ENCODE measurements around the gene MAGEH1.
A peak's percentile ranks its signal among the peaks of the same experiment; 100 is the strongest.
"Not testable (repeated sequence)": the region's sequence is repeated elsewhere in the genome, so short reads cannot be mapped to it uniquely, and the experiment has no call there.

The MAGEH1 gene, protein sequence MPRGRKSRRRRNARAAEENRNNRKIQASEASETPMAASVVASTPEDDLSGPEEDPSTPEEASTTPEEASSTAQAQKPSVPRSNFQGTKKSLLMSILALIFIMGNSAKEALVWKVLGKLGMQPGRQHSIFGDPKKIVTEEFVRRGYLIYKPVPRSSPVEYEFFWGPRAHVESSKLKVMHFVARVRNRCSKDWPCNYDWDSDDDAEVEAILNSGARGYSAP

DNA sequence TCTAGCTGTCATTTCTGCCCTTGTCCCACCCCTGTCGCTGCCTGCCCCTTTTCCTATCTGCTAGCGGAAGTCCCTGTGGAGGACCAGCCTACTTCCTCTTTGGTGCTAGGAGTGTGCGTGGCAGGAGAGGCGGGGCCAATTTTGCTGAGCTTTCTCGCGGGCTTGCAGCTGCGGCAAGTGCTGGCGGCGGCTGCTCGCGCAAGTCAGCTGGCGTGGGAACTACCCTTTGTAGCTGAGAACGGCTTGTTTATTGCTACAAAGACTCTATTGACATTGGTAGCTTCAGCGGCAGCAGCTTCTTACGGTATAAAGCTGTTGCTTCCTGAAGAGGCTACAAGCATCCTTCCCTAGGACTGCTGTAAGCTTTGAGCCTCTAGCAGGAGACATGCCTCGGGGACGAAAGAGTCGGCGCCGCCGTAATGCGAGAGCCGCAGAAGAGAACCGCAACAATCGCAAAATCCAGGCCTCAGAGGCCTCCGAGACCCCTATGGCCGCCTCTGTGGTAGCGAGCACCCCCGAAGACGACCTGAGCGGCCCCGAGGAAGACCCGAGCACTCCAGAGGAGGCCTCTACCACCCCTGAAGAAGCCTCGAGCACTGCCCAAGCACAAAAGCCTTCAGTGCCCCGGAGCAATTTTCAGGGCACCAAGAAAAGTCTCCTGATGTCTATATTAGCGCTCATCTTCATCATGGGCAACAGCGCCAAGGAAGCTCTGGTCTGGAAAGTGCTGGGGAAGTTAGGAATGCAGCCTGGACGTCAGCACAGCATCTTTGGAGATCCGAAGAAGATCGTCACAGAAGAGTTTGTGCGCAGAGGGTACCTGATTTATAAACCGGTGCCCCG, at the start of gene MAGEH1:
Gene MAGEH1 (plus strand): TSS at position 138 of the 843 bp plus-strand sequence. CDS start 248 bp downstream, at position 386.
- DNase-seq: peak; percentile 69

DNA sequence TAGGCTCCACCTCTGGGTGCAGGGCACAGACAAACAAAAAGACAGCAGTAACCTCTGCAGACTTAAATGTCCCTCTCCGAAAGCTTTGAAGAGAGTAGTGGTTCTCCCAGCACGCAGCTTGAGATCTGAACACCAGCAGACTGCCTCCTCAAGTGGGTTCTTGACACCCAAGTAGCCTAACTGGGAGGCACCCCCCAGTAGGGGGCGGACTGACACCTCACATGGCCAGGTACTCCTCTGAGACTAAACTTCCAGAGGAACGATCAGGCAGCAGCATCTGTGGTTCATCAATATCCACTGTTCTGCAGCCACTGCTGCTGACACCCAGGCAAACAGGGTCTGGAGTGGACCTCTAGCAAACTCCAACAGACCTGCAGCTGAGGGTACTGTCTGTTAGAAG, 24.8 kb upstream of the MAGEH1 start:
- not testable (repeated sequence) for DNase-seq

DNA sequence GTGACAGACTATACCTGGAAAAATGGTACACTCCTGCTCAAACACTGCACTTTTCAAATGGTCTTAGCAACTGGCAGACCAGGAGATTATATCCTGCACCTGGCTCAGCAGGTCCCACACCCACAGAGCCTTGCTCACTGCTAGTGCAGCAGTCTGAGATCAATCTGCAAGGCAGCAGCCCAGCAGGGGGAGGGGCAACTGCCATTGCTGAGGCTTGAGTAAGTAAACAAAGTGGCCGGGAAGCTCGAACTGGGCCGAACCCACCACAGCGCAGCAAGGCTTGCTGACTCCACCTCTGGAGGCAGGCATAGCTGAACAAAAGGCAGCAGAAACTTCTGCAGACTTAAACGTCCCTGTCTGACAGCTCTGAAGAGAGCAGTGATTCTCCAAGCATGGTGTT, 8.5 kb upstream of the MAGEH1 start:
- not testable (repeated sequence) for DNase-seq

DNA sequence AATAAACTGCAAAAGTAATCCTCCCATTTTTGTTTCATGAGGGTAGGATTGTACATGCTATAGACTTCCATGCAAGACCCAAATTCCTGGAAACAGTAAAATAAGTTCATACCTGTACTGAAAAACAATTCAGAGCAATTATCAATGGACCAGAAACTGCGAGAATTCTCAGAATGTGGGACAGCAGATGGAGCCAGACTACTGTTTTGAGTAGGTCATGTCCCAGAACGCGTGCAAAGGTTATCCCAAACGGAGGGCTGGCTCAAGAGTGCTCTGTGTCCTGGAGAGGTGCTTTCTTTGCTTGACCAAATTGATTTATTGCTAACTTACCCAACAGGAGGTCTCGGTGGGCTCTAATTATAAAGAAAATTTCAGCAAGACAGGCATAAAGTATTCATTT, 1.7 kb upstream of the MAGEH1 start:
- no peak for DNase-seq

DNA sequence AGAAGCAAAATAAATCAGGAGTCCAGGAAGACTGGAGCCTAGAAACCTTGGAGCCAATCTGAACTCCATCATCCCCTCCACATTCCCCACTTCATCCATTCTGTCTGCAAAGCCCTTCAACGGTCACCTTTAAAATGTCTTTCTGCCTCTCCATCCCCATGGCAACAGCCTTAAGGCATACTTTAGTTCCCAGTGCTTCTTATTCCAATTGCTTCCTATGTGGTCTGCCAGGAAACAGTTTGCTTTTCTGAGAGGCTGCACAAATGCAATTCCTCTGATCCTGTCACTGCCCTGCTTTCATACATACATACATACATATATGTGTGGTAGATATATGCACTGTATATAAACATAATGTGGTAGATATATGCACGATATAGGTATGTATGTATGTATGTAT, 786 bp upstream of the MAGEH1 start:
- no peak for DNase-seq

DNA sequence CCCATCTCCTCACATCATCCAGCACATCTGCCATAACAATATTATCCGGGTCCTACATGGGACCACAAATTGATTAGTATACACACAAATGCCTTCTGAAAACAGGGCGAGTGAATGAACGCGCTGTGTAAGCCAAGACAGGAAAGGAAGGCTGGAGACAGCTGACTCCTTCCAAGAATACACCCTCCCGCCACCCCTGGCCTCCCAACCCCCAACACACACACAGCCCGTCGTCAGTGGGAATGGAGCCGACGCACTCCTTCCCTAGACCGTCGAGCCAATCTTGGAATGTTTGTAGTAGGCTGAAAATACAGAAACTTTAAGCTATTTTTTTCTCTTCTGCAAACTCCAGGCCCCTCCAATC, 319 bp upstream of the MAGEH1 start:
- no peak for DNase-seq

DNA sequence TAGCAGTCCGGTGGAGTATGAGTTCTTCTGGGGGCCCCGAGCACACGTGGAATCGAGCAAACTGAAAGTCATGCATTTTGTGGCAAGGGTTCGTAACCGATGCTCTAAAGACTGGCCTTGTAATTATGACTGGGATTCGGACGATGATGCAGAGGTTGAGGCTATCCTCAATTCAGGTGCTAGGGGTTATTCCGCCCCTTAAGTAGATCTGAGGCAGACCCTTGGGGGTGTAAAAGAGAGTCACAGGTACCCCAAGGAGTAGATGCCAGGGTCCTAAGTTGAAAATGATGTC, 852 bp downstream of the MAGEH1 start:
- no peak for DNase-seq

DNA sequence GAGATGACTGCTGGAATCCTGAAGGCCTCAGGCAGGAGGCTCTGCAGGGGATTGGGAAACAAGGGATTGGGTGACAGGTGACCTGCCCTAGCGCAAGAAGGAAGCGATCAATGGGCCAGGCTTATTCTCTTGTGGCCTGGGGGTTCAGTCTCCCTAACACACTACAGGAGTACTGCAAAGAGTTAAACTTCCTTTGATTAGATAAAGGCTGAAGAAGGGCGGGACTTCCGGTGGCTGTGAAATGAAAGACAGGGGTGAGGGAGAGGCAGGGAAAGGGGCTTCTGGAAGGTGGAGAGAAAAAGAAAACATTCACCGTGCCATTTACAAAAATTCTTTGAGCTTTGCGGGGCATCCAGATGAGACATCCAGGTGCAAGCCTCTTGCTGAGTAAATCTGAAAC, 3.8 kb downstream of the MAGEH1 start:
- not testable (repeated sequence) for DNase-seq

DNA sequence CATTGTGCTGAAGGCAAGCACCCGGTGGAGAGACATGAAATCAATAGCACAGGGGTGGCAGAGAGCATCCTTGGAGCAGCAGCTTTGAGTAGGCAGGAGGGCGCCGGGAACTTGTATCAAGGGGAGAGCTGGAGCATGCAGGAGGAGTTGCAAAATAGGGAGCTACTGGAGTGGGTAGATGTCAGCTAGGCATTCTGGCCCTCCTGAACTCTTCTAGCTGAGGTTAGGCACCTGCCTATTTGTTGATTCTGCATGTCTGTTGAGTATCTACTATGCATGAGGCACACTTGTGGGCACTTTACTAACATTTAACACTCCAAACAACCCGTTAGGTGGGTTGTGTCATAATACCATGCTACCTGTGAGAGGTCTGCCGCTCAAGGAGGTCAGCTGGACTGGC, 7.5 kb downstream of the MAGEH1 start:
- not testable (repeated sequence) for DNase-seq

DNA sequence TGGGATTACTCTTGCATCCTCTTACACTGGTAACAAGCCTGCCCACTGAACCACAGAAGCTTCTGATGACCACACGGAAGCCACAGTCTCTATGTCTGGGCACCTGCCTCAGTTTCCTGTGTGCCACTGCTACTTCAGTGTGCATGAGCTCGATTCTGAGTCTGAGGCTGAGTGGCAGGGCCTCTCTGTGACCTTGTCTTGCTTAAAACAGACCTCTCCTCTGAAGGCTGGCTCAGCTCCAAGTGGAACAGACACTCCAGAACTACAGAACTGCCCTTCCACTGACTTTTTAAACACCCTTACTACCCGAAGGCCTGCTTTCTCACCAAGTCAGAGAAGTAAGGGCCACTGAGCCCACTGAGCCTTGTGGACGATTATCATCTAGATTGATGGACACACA, 8.0 kb downstream of the MAGEH1 start:
- DNase-seq: not testable (repeated sequence)

DNA sequence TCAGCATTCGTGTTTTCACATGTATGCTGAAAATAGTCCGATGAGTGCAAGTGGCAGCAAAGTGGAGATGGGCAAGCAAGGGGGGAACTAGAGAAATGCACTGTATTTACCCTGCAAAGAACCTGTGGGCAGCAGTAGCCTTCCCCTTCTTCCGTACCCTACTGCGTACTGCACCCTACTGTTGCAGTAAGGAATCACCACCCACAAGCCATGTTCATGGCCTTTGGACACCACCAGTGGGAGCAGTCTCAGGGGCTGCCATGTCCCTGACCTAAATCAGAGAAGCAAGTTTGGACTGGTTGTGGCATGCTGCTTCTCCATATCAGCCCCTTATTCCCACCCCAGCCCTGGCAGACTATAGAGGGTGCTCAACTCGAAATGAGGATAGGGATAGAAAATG, 12.1 kb downstream of the MAGEH1 start:
- DNase-seq: not testable (repeated sequence)

DNA sequence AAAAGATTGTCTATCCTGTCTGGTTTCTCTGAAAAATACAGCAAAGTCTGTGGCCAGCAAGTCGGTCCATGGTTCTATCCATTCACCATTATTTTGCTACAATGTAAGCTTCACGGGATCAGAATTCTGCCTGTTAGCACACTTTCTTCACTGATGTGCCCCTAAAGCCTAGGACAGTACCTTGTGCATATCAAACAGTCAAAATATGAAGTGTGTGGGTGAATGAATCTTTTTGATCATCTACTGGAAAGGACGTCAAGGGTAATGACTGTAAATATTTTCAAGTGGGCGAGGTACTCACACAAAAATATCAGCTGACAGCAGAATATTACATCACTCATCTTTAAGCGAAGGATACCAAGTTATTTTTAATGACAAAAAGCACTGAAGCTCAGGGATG, 13.2 kb downstream of the MAGEH1 start:
- DNase-seq: not testable (repeated sequence)

DNA sequence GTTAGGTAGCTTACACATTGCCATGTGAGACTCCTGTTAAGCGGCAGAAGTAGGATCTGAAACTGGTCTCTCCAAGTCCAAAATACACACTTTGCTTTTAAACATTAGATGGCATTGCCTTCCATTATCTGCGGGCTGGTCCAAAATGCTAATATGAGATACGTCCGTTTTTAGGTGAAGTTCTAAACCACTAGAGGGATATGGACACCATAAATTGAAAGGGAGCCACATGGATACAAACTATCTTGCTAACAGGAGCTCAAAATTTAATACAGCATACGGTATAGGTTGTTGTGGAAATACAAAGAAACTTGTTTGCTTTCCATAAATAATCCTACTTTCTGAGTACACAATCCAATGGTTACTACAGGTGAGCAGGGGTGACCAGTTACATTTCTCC, 13.9 kb downstream of the MAGEH1 start:
- not testable (repeated sequence) for DNase-seq

DNA sequence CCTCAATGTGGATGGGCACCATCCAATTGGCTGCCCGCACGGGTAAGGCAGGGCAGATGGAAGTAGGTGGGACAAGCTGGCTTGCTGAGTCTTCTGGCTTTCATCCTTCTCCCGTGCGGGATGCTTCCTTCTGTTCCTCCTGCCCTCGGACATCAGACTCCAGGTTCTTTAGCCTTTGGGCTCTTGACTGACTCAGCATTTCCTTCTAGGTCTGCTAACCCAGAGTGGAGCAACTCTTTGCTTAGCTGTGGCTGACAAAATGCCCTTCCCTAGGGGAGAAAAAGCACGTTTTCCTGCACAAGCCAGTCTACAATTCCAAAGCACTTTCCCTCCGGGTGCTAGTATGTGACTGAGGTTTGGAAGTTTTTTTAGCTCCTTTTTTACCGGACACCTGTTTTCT, 28.0 kb downstream of the MAGEH1 start:
- DNase-seq: not testable (repeated sequence)

DNA sequence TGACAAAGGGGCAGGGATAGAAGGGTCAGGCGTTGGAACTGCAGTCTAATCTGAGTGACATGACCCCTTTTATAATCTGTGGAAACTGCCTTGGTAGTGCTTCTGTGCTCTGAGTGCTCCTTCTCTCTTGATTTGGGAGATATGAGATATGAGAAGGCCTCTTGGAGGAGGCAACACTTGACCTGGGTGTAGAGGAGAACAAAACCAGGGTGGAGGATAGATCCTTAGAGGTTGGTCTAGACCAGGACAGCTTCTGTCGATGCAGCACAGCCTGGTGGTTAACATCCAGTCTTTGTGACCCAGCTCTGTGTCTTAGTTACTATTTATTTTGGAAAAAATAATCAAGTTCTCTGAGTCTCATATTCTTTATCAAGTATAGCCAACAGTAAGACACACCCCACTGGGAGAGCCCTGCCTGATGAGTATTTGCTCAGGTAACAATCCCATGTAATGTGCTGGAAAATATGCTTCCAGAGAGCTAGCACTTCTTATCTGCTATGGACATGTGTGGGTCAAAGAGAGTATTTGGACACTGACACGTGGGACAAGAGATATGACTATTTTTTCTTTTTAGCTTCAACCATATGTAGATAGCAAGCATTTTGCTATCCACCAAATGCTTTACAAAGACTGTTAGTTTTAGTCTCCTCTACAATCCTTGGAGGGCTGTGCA, 28.6 kb downstream of the MAGEH1 start:
- DNase-seq: no peak

DNA sequence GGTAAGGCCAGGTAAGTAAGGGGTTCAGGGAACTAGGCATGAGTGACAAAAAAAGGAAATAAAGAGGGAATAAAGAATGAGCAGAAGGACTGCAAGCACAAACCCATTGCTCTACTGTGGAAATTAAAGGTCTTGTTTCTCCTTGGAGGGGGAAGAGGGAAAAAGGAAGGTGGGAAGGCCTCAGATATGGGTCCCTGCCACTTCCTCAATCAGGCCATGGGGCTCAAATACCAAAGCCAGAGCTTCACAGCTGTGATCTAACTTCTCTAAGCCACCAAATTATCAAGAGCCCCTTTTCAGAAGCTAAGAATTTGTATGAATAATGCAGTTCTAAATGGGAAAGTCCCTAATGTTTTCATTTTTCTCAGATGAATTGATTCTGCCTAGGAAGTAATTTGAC, 33.0 kb downstream of the MAGEH1 start:
- no peak for DNase-seq

DNA sequence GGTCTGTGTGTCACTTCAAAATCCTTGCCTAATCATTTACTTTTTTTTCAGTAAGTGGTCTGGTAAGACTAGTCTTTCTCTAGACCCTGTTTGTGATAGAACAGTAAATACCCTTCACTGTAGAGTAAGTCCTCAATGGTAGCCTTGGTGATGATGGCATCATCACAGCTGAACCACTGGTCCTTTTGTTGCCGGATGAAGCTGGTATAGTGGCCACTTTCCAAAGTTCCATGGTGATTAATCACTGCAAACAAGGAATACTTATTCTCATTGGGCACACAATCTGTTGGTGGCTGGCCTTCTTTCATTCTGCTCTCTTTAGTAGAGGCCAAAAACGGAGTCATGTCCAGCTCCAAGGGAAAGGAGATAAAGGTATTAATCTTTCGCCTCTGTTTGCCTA, 34.8 kb downstream of the MAGEH1 start:
- no peak for DNase-seq

DNA sequence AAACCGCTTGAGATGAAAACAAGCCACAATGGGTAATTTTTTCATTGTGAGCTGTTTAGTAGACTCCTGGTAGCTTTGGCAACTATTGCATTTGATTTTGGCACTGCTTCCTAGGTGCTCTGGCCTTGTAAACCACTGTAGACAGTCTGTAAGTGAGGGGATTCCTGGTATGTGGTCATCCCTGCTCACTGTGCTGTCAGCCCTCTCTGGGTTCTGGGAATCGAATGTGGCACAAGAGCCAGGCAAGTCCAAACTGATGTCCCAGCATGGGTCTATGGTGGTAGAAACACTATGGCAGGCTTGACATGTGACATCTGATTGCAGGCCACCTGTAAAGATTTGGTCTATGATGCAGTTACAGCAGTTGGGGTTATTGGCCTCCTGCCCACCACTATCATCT, 35.2 kb downstream of the MAGEH1 start:
- DNase-seq: no peak

DNA sequence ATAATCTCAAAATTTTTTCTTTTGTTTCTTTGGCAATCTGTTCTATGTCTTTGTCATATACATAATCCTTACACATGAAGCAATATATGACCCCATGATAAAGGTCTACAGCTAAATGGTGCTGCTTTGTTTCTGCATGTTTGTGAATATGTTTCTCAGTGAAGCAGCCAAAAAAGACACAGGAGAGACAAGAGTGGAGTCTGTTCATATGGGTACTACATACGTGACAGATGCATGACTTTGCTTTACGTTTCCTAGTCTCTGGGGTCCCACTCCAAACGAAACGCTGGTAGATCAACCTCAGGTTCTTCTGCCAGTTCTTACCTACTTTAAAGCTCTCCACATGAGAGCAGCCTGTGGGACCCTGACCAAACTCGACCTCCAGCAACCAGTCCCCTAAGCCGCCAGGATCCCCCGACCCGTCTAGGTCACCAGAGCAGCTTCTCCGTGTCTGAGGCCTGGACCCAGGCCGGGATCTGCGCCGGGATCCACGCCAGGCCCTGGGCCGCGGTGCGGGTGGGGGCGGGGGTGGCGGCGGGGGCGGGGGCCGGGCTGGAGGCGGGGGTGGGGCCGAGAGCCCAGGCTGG, 36.2 kb downstream of the MAGEH1 start:
- no peak for DNase-seq

DNA sequence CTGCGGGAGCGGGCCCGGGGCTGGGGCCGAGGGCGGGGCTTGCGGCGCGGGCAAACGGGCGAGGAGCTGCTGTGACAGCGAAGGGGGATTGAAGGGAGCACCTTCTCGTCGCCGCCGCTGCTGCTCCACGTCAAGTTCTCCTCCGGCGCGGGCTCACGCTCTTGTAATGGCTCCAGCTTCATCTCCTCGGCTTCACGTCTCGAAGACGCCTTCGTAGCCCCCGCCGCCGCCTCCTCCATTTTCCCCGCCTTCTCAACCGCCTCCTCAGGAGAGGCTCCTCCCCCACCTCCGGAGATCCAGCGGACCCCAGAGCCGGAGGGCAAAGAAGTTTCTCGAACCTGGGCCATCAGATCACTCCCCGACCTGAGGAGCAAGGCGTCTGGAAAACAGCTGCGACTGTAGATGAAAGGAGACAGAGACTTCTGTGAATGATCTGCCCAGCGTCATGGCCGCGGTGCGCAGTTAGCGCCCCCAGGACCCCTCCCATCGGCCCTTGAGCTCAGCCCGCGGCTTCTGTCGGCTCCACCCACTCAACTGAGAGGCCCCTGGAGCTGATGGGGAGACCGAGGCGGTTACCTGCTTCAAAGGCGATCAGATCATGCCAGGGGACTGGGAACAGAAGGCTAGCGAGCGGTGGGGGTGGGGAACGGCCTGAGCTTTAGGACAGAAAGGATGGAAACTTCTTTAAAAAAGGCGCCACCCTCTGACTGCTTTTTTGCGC, 36.8 kb downstream of the MAGEH1 start:
- peak; percentile 63 for DNase-seq

DNA sequence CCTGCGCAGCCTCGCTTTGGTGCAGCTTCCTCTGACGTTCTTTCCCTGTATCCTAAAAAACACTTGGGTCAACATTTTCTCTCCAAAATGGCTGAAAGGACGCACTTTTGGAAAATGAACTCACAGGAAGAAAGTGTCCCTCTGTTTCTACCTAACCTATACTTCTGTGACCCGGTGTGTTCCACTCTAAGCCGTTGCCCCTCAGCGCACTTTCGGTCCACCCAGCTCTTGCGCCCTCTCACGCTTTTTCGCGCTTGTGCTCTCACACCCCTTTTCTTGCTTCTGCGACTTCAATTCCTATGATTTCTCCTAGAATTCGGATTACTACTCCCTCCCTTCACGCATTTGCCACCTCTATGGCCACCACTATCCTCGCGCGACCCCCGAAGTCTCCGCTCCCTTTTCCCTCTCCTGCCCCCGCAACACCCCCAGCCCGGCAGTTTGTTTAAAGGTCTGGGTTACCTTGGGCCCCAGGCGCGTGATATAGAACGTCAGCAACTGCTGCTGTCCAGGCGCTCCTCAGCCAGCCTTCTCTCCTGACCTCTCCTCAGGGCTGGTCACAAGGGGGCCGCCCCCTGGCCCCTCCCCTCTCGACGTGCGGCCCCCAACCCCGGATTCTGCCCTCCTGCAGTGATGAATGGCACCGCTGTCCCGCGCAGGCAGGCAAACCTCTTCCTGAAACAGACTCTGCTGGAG, 37.5 kb downstream of the MAGEH1 start, which contains the start of gene USP51:
Gene USP51 (minus strand): TSS at position 535 of the 696 bp plus-strand sequence. CDS start 909 bp downstream, outside the sequence.
- peak; percentile 34 for DNase-seq

DNA sequence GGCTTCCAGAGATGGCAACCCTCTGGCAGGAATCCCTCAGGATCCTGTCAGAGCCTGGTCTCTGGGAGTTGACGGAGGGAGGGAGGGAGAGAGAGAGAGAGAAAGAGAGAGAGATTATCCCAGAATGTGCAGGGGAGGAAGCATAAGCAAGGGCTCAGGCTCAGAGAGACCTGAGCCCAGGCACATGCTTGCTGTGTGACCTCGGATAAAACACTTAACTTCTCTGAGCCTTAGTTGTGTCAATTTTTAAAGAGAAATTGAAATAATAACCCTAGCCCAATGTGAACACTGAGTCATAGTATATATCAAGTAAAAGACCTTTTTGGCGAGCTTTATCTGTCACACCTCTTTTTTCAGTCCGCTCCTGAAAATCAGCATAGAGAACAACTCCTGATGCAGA, 38.2 kb downstream of the MAGEH1 start:
- DNase-seq: no peak

Measured in activated CD4-positive, CD25-positive, alpha-beta regulatory T cell treated with anti-CD3 and anti-CD28 coated beads, Interleukin-2, amount 50 U/mL, for 72 hours (primary cell).